HEK293T (cell line): ENCODE results near the gene ZNF346.
A peak's percentile ranks its signal among the peaks of the same experiment; 100 is the strongest.
"Not testable (repeated sequence)": the region's sequence is repeated elsewhere in the genome, so short reads cannot be mapped to it uniquely, and the experiment has no call there.

Experiments
- CTCF ChIA-PET: fragments of 350-600 bp; formaldehyde crosslinking; extraction: SDS; loops from one replicate; lab custom pipeline; 2021; ENCODE audit warnings: antibody characterized with exemption, inconsistent platforms; lab: Yijun Ruan, JAX
- POLR2A ChIA-PET: fragments of 350-600 bp; formaldehyde crosslinking; extraction: SDS; loops from one replicate; lab custom pipeline; 2020; ENCODE audit warnings: antibody characterized with exemption, inconsistent platforms; lab: Yijun Ruan, JAX
- DNase-seq: peaks from one replicate; pipeline ENCODE4 v3.0.0; 2012; ENCODE audit warnings: mixed read lengths; ENCODE audit errors: extremely low spot score
- ARNT ChIP-seq: fragments of 450-650 bp; IDR thresholded peaks from 2 replicates; pipeline ENCODE4 v1.6.1; 2017; ENCODE audit warnings: mild to moderate bottlenecking
- BHLHE40 ChIP-seq: fragments of 450-650 bp; IDR thresholded peaks from 2 replicates; pipeline ENCODE4 v1.6.1; 2016; ENCODE audit warnings: mild to moderate bottlenecking, moderate library complexity, borderline replicate concordance
- CTBP1 ChIP-seq: fragments of 450-650 bp; IDR thresholded peaks from 2 replicates; pipeline ENCODE4 v1.6.1; 2016; ENCODE audit warnings: borderline replicate concordance
- ELF4 ChIP-seq: fragments of 450-650 bp; IDR thresholded peaks from 2 replicates; pipeline ENCODE4 v1.6.1; 2017; ENCODE audit warnings: antibody characterized with exemption
- FOXA1 ChIP-seq: fragments of 450-650 bp; IDR thresholded peaks from 2 replicates; pipeline ENCODE4 v1.6.1; 2016; ENCODE audit warnings: mild to moderate bottlenecking
- FOXK2 ChIP-seq: fragments of 450-650 bp; IDR thresholded peaks from 2 replicates; pipeline ENCODE4 v1.6.1; 2016; ENCODE audit warnings: mild to moderate bottlenecking
- FOXM1 ChIP-seq: fragments of 450-650 bp; IDR thresholded peaks from 2 replicates; pipeline ENCODE4 v1.6.1; 2017; ENCODE audit warnings: mild to moderate bottlenecking, borderline replicate concordance
- HDGF ChIP-seq: fragments of 450-650 bp; IDR thresholded peaks from 2 replicates; pipeline ENCODE4 v1.6.1; 2017; ENCODE audit warnings: antibody characterized with exemption, borderline replicate concordance
- L3MBTL2 ChIP-seq: fragments of 450-650 bp; conservative IDR thresholded peaks from 2 replicates; pipeline ENCODE4 v1.6.1; 2016; ENCODE audit warnings: mild to moderate bottlenecking
- LEF1 ChIP-seq: fragments of 450-650 bp; IDR thresholded peaks from 2 replicates; pipeline ENCODE4 v1.6.1; 2017; ENCODE audit warnings: mild to moderate bottlenecking, borderline replicate concordance
- NFRKB ChIP-seq: fragments of 450-650 bp; IDR thresholded peaks from 2 replicates; pipeline ENCODE4 v1.6.1; 2016; ENCODE audit warnings: mild to moderate bottlenecking, moderate library complexity
- PKNOX1 ChIP-seq: fragments of 450-650 bp; IDR thresholded peaks from 2 replicates; pipeline ENCODE4 v1.6.1; 2016
- SP1 ChIP-seq: fragments of 450-650 bp; IDR thresholded peaks from 2 replicates; pipeline ENCODE4 v1.6.1; 2017
- SUZ12 ChIP-seq: fragments of 450-650 bp; IDR thresholded peaks from 2 replicates; pipeline ENCODE4 v1.6.1; 2016; ENCODE audit warnings: mild to moderate bottlenecking
- TARDBP ChIP-seq: fragments of 450-650 bp; IDR thresholded peaks from 2 replicates; pipeline ENCODE4 v1.6.1; 2016
- ZNF384 ChIP-seq: fragments of 450-650 bp; IDR thresholded peaks from 2 replicates; pipeline ENCODE4 v1.6.1; 2016

Gene ZNF346

GRCh38 chr5:177043958-177044357 lies 21.5 kb downstream of the ZNF346 start:
- TF ChIP-seq FOXA1, result no peak
- no peak for TF ChIP-seq SP1
- TF ChIP-seq FOXK2, result no peak
- DNase-seq, result no peak
- ChIA-PET POLR2A (no interaction called here), CTCF (no interaction called here)

GRCh38 chr5:177044641-177045040 lies 22.1 kb downstream of the ZNF346 start:
- DNase-seq, result no peak
- TF ChIP-seq TARDBP, result no peak
- no peak for TF ChIP-seq SUZ12
- TF ChIP-seq ZNF384, result no peak
- no peak for TF ChIP-seq FOXK2
- TF ChIP-seq ELF4, result no peak
- no peak for TF ChIP-seq BHLHE40
- TF ChIP-seq CTBP1, result no peak
- TF ChIP-seq L3MBTL2, result no peak
- no peak for TF ChIP-seq LEF1
- TF ChIP-seq SP1, result no peak
- no peak for TF ChIP-seq PKNOX1
- TF ChIP-seq FOXM1, result no peak
- TF ChIP-seq NFRKB, result no peak
- TF ChIP-seq ARNT, result no peak
- no peak for TF ChIP-seq FOXA1
- no peak for TF ChIP-seq HDGF
- ChIA-PET CTCF (no interaction called here), POLR2A (no interaction called here)

GRCh38 chr5:177045631-177046030 lies 23.1 kb downstream of the ZNF346 start:
- TF ChIP-seq ELF4 (no peak), HDGF (no peak), FOXA1 (no peak), FOXM1 (no peak), BHLHE40 (no peak), SP1 (no peak), TARDBP (no peak), NFRKB (no peak), SUZ12 (no peak), L3MBTL2 (no peak), PKNOX1 (no peak), FOXK2 (no peak)
- POLR2A ChIA-PET, result no interaction called here
- no peak for DNase-seq
- CTCF ChIA-PET, result no interaction called here

- POLR2A ChIA-PET, CTCF ChIA-PET, DNase-seq: not testable (repeated sequence)
These were observed 26.0 kb downstream of the ZNF346 start for GRCh38 chr5:177048531-177048930.

GRCh38 chr5:177049285-177049684 lies 26.8 kb downstream of the ZNF346 start:
- POLR2A ChIA-PET, result interaction anchor here (1.4 kb wide), 1 partner anchor 27 kb away, joined by 4 read pairs; no protein-coding TSS in a partner anchor
- CTCF ChIA-PET, result no interaction called here
- TF ChIP-seq SP1 (no peak), ARNT (no peak), LEF1 (no peak), ELF4 (no peak), FOXM1 (no peak), FOXK2 (no peak), FOXA1 (no peak), PKNOX1 (no peak), NFRKB (no peak), ZNF384 (no peak), TARDBP (no peak), CTBP1 (no peak), SUZ12 (no peak), BHLHE40 (no peak), HDGF (no peak), L3MBTL2 (no peak)
- peak; percentile 9 for DNase-seq

GRCh38 chr5:177064500-177065277 lies 42.2 kb downstream of the ZNF346 start:
- DNase-seq, result no peak
- POLR2A ChIA-PET, result no interaction called here
- no peak for TF ChIP-seq LEF1
- TF ChIP-seq PKNOX1, result no peak
- no peak for TF ChIP-seq HDGF
- no peak for TF ChIP-seq FOXA1
- no peak for TF ChIP-seq L3MBTL2
- no peak for TF ChIP-seq SUZ12
- no peak for TF ChIP-seq ZNF384
- TF ChIP-seq ARNT, result no peak
- CTCF ChIA-PET, result interaction anchor here (1.3 kb wide), 1 partner anchor 47 kb away, joined by 3 read pairs; no protein-coding TSS in a partner anchor
